ENCODE measurements around the gene CSMD2. TPM values are rescaled to one million over a fixed set of nuclear protein-coding genes. Genes with fewer than 3 reads are reported as not detected.

CSMD2 gene
- total RNA-seq, 1 donor from 2014 or later = under 0.01 TPM

DNA sequence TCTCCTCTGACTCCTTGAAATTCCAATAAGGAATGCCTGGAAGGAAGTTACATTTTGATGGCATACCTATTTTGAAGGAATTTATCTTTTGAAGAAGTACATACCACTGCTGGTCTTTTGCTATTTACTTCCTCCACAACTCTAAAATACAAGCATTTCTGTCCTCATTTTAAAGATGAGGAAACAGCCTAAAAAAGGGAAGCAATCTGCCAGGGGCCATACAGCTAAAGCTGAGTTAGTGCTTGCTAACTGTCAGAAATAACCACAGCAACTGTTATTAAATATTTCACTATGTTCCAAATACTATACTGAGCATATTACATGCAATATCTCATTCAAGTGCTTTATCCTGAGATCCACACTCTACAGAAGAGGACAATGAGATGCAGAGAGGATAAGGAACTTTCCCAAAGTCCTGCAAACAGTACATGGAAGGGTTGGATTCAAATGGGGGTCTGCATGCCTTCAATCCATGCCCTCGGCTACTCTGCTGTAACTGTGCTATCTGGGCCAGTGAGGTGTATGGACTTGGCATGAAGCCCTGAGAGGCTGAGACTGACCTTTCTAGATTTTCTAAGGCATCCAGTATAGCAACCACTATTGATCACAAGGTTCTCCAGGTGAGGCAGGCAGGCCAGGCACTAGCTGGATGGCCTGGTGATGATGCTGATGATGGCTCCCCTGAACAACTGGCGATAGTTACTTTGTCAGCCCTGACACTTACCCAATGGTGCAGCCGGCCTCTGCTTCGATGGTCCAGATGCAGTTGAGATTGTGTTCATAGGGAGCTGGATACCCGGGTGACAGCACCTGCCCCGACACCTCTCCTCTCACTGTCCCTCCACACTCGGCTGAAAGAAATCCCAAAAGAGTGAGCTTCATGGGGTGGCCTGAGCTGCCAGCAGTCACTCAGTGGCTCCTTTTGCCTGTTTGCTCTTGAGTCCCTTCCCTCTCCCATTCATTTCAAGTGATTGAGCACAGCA lies 472.5 kb downstream of the CSMD2 start:
- no peak for DNase-seq (ENCODE audit: low read depth in 2 of 2)

DNA sequence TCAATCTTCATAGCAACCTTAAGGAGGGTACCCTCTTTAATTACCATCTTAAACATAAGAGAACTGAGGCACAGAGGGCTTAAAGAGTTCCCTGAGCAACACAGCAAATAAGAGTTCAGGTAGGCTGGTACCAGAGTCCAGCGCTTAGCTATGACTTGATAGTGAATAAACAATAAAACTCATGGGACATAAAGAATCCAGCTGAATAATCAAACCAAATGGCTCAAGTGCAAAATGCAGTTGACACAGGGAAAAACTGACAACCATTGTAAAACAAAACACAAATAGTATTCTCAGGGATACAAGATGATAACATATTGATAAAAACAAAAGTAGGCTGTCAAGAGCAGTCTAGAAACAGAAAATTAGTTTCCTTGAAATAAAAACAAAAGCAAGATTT lies 478.0 kb downstream of the CSMD2 start:
- DNase-seq (ENCODE audit: low read depth in 2 of 2) = no peak

DNA sequence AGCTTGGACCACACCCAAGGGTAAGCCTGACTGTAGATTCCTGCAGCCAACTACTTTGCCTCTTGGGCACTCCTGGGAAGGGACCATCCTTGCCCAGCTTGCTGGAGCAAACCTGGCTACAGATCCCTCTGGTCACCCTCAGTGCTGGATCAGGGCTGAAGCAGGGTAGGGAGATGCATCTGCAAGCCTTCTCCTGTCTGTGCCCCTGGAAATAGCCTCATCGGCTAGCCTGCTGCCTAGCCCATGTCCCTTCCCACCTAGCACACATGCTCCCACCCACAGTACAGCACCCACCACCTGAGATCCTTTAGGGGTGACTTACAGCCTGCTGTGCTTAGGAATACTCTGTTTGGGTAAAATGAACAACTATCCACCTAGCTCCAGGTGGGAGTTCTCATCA lies 478.5 kb downstream of the CSMD2 start:
- DNase-seq (ENCODE audit: low read depth in 2 of 2) = no peak

DNA sequence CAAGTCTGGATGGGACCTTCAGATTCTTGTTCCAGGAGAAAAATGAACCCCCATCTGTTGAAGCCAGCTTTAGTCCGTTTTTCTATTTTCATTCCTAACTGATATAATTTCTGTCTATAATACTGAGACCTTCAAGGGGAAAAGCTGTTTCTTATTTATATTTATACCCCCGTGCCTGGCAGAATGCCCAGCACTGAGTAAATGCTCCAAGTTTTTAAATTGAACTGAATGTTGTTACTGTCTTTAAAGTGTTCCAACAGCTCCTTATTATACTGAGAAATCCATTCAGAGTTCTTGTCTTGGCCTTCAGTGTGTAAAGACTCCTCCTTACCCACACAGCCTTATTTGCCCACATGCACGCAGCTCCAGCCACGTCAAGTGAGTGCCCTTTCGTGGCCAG lies 479.8 kb downstream of the CSMD2 start:
- DNase-seq (ENCODE audit: low read depth in 2 of 2) = no peak

DNA sequence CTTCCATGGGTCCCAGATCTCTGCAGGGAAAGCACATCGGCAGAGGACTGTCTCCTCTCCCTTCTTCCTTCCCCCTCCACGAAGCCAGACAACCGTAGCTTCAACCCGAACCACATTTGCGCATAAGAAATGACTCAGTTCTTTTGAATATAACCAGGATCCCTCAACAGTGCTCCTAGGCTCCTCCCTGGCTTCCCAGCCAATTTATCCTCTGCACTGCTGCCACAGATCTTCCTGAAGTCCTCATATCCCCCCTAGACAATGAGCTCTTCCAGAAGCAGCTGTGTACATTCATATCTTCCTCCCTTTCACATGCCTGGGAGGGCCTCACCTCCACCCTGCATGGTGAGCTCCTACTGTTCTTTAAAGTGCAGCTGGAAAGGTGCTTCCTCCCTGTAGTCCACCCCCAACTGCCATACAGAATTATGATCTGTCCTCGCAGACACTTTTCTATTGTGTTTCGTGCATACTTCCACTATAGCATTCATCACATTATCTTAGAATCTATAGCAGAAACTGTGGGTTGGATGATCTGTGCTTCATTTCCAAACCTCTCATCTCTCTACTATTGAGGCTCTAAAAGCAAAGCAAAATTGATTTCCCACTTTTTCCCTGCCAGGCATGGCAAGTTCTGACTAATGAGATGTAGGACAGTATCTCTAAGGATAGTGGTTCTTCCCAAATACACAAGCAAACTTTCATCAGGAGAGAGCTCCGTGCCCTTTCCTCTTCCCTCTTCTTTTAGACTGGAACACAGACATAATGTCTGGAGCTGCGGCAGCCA lies 480.4 kb downstream of the CSMD2 start:
- no peak for DNase-seq (ENCODE audit: low read depth in 2 of 2)

DNA sequence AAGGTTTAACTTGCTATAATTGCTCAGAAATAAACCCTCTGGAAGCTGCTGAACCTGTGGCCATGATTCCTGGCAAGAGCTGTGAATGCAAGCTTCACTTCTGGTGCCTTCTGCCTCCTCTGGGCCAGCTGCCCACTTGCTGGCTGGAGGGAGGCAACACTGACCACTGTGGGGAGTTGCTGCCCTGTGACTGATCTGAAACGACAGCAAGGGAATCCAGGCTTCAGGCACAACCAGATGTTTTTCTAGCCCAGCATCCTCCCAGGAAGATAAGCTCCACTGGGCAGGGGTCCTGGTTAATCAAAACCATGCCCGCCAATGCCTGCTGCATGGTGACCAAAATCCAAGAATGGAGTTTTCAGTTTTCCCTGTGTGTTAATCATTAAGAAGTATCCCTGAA lies 481.1 kb downstream of the CSMD2 start:
- DNase-seq (ENCODE audit: low read depth in 2 of 2) = no peak

DNA sequence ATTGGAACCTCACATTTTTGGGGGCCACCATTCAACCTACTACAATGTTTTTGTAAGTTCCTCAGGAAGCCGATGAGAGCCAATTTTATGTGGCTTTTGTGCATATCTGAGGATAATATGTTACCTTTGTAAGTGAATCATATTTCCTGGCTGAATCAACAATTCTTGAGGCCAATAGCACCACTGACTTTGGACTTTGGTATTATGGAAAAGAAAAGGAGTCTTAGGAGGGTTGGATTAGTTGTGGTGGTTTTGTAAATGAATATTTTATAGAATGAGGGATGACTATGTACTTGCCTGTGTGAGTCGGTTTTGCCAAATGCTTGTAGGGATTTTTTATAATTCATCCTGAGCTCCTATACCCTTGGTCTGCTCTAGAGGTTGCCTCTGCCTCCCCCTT lies 482.7 kb downstream of the CSMD2 start:
- no peak for DNase-seq (ENCODE audit: low read depth in 2 of 2)

DNA sequence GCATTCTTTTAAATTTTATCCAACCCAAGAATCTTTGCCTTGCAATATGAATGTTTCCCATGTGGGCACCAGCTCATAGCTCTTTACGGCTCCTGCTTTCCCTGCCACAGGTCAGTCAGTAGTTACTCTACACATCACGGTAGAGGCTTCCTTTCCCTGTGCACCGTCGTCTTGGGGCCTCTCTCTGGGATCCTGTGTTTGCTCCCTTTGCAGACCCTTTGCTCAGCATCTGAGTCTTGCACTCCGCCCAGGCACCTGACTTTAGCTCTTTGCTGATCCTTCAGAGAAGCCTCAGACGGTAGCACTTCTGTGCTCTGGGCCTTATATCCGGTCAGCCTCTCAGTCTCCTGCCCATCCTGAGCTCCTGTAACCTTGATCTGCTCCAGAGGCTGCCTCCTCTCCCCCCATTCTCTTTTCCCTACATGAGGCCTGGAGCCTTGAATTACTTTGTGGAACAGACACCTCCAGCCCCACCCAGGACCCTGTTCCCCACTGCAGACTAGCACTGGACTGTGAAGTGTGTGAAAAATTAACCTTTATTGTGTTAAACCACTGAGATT lies 484.7 kb downstream of the CSMD2 start:
- DNase-seq (ENCODE audit: low read depth in 2 of 2) = no peak

DNA sequence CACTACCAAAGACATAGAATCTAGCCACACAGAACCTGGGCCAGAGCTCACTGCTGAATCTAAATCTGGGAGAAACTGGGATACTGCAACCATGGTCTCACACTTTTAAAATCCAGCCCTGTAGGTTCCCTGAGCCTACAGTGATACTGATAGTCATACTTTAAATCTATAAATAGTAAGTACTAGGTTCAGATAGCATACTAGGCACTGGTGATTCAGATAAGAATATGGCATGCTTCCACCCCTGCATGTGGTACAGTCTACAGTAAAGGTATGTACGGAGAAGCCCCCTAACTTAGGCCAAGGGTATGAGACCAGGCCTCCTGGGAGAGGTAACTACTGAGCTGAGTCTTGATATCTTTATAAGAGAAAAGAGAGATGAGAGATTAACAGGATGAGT lies 494.5 kb downstream of the CSMD2 start:
- no peak for DNase-seq (ENCODE audit: low read depth in 2 of 2)

DNA sequence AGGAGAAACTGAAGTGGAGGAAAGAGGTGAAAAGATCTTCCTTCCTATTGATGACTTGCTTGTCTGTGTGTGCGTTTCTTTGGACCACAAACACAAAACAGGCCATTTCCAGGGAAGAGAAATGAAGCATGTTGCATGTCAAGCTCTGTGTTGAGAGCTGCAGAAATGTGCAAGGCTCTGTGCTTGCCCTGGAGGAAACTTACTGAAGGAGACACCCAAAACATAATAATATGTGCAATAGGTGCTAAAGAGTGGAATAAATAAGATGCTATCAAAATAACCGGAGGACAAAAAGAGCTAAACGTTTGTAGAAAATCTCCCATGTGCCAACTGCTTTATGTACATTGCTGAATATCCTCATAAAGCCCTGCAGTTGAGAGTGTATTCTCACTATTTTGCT lies 496.3 kb downstream of the CSMD2 start:
- no peak for DNase-seq (ENCODE audit: low read depth in 2 of 2)

DNA sequence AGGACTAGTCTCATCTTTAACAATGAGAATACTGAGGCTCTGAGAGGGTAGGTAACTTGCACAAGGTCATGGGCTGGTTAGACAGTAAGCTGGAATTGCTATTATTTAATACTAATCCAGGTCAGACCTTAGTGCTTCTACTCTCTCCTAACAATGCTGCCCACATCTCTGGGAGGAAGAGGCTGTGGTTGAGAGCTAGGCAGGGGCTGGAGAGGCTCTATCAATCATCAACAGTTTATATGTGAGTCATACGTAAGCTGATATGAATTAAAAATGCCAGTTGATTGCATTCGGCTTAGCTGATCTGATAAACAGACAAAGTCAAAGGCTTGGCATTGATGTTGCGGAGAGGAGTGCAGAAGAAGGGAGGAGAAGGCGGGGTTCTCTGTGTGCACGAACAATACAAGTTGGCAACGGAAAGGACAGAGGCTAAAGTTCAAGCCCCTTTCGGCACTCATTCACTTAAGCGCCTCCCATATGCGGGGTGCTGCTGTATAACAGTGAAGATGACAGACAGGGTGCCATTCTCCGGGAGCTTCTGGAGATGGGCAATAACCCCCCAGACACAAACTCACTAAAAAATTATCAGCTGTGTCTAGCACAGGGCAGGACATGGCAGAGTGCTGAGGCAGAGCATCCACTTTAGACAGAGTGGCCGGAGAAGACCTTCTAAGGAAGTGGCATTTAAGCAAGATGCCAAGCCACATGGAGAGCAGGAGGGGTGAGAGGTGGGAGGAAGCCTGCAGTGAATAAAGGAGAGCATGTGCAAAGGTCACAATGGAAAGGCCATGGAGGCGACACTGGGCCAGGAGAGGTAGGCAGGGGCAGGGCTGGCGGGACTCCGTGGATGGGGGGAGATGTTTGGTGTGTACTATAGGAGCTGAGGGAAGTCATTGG lies 497.4 kb downstream of the CSMD2 start:
- DNase-seq (ENCODE audit: low read depth in 2 of 2) = no peak

DNA sequence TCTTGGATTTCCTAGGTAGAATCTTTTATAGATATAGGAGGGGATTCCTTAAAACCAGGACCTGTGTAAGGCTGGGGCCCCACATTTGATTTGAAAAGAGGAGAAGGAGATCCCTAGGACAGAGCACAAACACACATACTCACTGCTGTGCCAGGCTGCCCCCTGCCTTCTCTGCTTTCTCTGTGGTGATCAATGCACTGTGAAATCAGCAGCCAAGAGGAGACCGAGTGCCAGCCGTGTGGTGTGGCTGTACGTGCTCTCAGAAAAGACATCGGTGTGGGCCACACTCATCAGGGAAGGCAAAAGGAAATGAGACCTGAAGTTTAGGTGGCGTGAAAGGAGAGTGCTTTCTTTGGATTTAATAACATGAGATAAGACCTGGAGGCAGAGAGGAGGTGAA lies 498.4 kb downstream of the CSMD2 start:
- DNase-seq (ENCODE audit: low read depth in 2 of 2) = no peak

DNA sequence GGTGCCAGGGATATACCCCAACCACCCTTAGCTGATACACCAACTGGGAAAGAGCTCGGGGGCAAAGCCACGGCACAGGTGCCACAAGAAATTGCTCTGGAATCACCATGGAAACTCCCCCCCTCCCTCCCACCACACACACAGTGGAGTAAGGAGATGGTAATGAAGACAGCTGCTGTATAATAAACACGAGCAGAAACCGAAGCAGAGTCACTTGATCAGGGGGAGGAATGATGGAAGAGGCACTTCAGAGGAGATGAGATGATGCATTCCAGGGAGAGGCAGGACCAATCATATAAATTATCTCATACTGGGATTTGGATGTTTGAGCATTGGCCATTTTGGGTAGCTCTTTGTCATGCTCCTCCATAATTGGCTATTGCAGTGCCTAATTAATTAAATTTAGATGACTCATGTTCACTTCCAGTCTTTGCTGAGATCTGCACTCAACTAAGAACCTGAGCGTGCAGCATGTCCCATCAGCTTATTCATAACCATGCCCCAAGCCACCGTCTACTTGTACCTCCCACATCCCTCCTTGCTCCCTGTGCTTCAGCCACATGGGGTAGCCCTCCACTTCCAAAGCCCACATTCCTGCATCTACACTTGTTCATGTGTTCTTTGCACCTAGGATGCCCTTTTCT lies 503.1 kb downstream of the CSMD2 start:
- DNase-seq (ENCODE audit: low read depth in 2 of 2) = no peak

DNA sequence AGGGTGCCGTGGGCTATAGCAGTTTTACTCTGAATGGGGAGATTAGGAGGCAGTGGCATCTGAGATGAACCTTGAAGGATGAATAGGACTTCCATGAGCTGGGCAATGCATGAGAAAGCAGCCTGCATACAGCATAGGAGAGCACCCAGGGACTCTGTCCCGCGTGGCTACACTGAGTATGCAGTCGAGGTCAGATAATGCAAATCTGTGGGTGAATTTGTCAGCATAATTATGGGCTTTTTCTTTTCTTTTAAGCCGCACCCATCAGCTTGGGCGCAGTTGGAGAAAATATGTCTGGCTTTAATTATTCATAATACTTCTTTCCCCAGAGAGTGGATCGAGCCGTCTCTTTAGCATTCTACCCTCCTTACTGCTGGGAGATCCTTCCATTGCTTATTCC lies 504.1 kb downstream of the CSMD2 start:
- no peak for DNase-seq (ENCODE audit: low read depth in 2 of 2)

DNA sequence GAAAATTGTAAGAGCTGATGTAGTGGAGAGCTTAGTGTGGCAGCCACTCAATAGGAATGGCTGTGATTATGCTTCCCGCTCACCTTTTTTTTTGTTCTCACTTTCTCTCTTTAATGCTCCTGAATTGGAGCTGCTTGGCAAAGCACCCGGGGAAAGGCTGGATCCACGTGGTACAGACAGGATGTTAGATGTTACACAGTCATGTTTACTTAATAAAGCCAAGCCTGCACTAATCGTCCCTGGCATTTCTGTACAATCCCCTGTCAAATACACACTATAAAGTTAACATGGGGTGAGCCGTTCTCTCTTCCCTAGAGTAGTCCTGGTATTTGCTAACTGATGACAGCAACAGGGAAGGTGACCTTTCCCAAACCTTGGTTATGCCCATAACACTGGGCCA lies 504.8 kb downstream of the CSMD2 start:
- no peak for DNase-seq (ENCODE audit: low read depth in 2 of 2)

DNA sequence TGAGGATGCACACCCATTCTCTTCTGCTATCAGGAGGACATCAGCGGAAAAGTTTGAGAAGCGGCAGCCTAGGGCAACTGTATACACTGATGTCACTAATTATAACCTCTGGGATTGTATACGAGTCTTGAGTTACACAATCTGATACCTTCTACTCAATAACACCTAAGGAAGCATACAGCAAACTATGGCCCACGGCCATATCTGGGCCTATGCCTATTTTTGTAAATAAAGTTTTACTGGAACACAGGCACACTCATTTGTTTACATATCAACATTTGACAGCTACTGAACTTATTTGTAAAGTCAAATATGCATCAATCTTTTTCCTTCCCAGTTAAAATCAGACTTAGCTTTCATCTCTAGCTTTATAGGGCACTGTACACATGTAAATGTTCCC lies 505.4 kb downstream of the CSMD2 start:
- DNase-seq (ENCODE audit: low read depth in 2 of 2) = no peak

DNA sequence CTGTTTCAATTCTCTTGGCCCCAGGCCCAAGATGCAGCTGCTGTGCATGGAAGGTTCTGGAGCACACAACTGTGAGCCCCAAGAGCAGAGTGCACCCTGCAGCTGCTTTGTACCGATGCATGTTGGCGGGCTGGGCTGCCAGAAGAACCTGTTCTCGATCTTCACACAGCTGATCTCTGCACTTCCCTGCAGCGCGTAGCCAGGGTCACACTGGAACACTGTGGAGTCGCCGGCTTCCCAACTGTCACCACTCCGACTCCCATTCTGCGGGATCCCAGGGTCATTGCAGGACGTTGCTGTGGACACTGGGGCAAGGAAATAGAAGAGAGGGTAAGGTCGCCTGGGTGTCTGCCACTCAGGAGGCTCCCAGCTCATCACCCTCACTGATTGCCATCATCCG lies 507.2 kb downstream of the CSMD2 start:
- no peak for DNase-seq (ENCODE audit: low read depth in 2 of 2)

DNA sequence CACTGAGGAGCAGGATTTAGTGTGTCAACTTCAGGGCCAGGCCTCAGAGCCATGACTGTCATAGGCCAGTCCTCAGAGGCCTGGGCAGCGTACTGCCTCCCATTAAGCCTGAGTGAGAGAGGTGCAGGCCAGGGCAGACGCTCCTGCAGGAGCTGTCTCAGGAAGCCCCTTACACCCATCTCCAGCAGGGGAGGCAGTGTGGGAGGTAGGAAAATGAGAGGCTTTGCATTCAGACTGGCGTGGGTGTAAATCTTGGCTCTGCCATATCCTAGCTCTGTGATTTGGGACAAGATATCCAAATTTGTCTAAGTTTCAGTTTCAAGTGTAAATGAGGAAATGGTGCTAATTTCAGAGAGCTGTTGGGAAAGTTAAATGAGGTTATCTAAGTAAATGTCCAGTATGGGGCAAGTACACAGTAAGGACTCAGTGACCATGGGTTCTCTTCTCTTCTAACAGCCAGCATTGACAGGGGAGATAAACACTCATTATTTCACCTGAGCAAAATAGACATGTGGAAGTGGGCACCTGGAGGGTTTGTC lies 508.5 kb downstream of the CSMD2 start:
- DNase-seq (ENCODE audit: low read depth in 2 of 2) = no peak

DNA sequence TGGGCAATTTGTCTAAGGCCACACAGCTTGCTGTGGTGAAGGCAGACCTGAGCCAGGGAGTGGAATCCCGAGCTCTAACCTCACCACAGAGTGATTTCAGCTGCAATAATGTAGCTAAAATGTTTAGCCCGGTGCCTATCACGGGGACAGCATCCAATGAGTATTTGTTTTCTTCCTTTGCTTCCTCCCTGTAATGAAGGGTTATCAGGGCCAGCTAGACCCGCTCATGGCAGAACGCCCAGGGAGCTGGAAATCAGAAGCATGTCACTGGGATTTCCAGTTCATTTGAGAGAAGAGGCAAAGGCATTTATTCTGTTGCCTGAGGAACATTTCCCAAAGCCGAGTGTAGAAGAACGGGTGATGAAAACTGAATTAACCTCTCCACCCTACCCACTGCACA lies 509.5 kb downstream of the CSMD2 start:
- DNase-seq (ENCODE audit: low read depth in 2 of 2) = no peak

DNA sequence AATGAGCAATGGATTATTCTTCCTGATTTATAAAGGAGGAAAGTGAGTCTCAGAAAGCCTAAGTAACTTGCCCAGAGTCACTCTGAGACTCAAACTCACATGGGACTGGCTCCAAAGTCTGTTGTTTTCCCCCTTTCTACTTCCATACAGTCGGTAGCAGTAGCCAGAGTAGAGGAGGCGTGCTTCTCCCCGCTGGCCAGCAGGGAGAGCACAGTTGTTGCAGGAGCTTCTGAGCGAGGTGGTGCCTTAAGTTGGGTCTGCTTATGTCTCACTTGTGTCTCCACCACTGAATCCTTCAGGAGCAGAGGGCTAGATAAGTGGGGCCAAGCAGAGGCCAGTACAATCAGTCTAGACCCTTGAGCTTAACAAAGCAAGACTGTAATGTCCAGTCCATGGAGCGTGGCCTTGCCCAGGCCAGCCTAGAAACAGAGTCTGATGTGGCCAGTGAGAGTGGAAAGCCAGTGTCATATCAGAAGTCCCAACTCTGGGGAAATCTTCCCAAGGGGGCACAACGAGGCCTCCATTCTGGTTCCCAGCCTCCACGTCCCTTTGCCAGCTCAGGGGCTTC lies 510.7 kb downstream of the CSMD2 start:
- DNase-seq (ENCODE audit: low read depth in 2 of 2) = peak in 1 of 2 donors; percentile 5

Measured in dermis microvascular lymphatic vessel endothelial cell (primary cell).